ENCODE measurements around the gene LRRC8A. TPM values are rescaled to one million over a fixed set of nuclear protein-coding genes. Genes with fewer than 3 reads are reported as not detected.
A peak's percentile ranks its signal among the peaks of the same experiment; 100 is the strongest.

LRRC8A gene
- total and polyA plus RNA-seq, 2 experiments from 2014 or later: 35.6 to 37.9 TPM

DNA sequence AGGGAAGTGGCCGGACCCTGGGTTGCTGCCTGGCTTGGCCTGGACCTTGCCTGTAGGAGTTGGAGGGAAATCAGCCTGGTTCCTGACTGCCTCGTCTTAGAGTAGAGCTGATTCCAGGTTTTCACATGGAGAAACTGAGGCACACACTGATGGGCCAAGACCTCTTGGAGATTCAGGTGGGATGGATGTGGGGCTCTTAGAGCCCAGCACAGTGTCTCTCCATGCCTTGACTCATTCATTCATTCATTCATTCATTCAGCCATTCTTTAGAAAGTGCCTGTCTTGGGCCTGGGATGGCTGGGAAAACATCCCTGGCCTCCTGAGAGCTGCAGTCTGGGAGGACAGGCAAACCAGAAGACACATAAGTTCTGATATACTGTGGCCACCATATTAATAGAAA, 2.2 kb downstream of the LRRC8A start:
- no peak for TF ChIP-seq EZH2phosphoT487 (IDR thresholded peaks at IDR 0.05; ENCODE audit: insufficient read depth, low read depth)
- no peak for TF ChIP-seq EZH2 (IDR thresholded peaks at IDR 0.05; ENCODE audit: insufficient read depth, poor library complexity, severe bottlenecking)
- H3K79me2 ChIP-seq (ENCODE audit: insufficient read depth): peaks cover 86% of the 10 kb centered on the region
- H4K20me1 ChIP-seq (ENCODE audit: insufficient read depth): no peaks in the 10 kb centered on the region
- WGBS, 2 experiments (ENCODE audit: low coverage in 1 of 2, low lambda C conversion rate in 2 of 2, missing lambda C conversion rate in 2 of 2): 60 to 63% methylated on average over 2 of the region's 2 CpGs
- peaks cover 11% of the 10 kb centered on the region; the same call in 1 of the 2 replicates for H3K4me1 ChIP-seq (ENCODE audit: insufficient read depth)
- H2AFZ ChIP-seq: no peak overlapping the region
- H3F3A ChIP-seq (ENCODE audit: insufficient read depth): no peaks in the 10 kb centered on the region
- no peaks in the 10 kb centered on the region for H3K9me3 ChIP-seq (ENCODE audit: low read depth)
- DNase-seq: no peak
- peaks cover 5% of the 10 kb centered on the region; the same call in 1 of the 2 replicates for H3K36me3 ChIP-seq (ENCODE audit: low read depth)
- 0 out of 2 replicates have a peak overlapping the region, but pooled peaks have one; percentile 87 for H3K9ac ChIP-seq
- H3K4me3 ChIP-seq: 0 out of 2 replicates have a peak overlapping the region, but pooled peaks have one; percentile 88
- no peaks in the 10 kb centered on the region for H3K27me3 ChIP-seq (replicated peaks; ENCODE audit: insufficient read depth)
- H3K9me2 ChIP-seq (ENCODE audit: insufficient read depth): no peaks in the 10 kb centered on the region
- H3K4me2 ChIP-seq (ENCODE audit: unreplicated experiment): peak overlapping the region; percentile 88
- no peak overlapping the region for H3K27ac ChIP-seq
- in situ Hi-C loops (cut with MboI): no loop called here

GRCh38 chr9:128885376-128885775, 3.4 kb downstream of the LRRC8A start:
- no peak overlapping the region for H2AFZ ChIP-seq
- DNase-seq: no peak
- in situ Hi-C loops (cut with MboI): no loop called here
- H3F3A ChIP-seq (ENCODE audit: insufficient read depth): no peaks in the 10 kb centered on the region
- no peak overlapping the region for H3K4me3 ChIP-seq
- H3K27me3 ChIP-seq (replicated peaks; ENCODE audit: insufficient read depth): no peaks in the 10 kb centered on the region
- no peaks in the 10 kb centered on the region for H3K9me3 ChIP-seq (ENCODE audit: low read depth)
- TF ChIP-seq EZH2 (IDR thresholded peaks at IDR 0.05; ENCODE audit: insufficient read depth, poor library complexity, severe bottlenecking): no peak
- TF ChIP-seq EZH2phosphoT487 (IDR thresholded peaks at IDR 0.05; ENCODE audit: insufficient read depth, low read depth): no peak
- H3K4me2 ChIP-seq (ENCODE audit: unreplicated experiment): no peak overlapping the region
- H3K9ac ChIP-seq: no peak overlapping the region
- H4K20me1 ChIP-seq (ENCODE audit: insufficient read depth): no peaks in the 10 kb centered on the region
- 95 to 96% methylated on average over 6 to 8 of the region's 8 CpGs for WGBS, 2 experiments (ENCODE audit: low coverage in 1 of 2, low lambda C conversion rate in 2 of 2, missing lambda C conversion rate in 2 of 2)
- H3K4me1 ChIP-seq (ENCODE audit: insufficient read depth): peaks cover 14% of the 10 kb centered on the region; the same call in 1 of the 2 replicates
- peaks cover 5% of the 10 kb centered on the region; the same call in 1 of the 2 replicates for H3K36me3 ChIP-seq (ENCODE audit: low read depth)
- no peaks in the 10 kb centered on the region for H3K9me2 ChIP-seq (ENCODE audit: insufficient read depth)
- peaks cover 89% of the 10 kb centered on the region for H3K79me2 ChIP-seq (ENCODE audit: insufficient read depth)
- H3K27ac ChIP-seq: no peak overlapping the region

DNA sequence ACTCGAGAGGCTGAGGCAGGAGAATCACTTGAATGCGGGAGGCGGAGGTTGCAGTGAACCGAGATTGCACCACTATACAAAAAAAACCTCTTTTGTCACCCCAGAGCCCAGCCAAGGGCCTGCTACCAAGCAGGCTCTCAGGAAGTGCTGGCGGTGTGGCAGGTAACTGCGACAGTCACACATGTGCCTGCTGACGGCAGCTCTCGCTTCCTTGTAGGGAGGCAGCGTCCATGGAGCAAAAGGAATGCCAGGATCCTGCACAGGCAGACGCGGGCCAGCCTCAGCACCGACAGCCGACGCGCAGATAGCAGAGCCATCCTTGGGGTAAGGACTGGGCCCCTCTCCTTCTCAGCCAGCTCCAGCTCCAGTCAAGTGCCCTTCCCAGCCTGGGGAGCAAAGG, 3.9 kb downstream of the LRRC8A start:
- DNase-seq: no peak
- Histone ChIP-seq H3K9ac (no peak overlapping the region), H3F3A (ENCODE audit: insufficient read depth) (no peaks in the 10 kb centered on the region), H3K4me1 (ENCODE audit: insufficient read depth) (peaks cover 18% of the 10 kb centered on the region; the same call in 1 of the 2 replicates), H3K9me2 (ENCODE audit: insufficient read depth) (no peaks in the 10 kb centered on the region), H3K9me3 (ENCODE audit: low read depth) (no peaks in the 10 kb centered on the region), H4K20me1 (ENCODE audit: insufficient read depth) (no peaks in the 10 kb centered on the region), H3K4me2 (ENCODE audit: unreplicated experiment) (no peak overlapping the region), H3K4me3 (no peak overlapping the region), H3K27me3 (replicated peaks; ENCODE audit: insufficient read depth) (no peaks in the 10 kb centered on the region), H2AFZ (no peak overlapping the region), H3K36me3 (ENCODE audit: low read depth) (peaks cover 5% of the 10 kb centered on the region; the same call in 1 of the 2 replicates), H3K27ac (no peak overlapping the region), H3K79me2 (ENCODE audit: insufficient read depth) (peaks cover 89% of the 10 kb centered on the region)
- TF ChIP-seq EZH2phosphoT487 (IDR thresholded peaks at IDR 0.05; ENCODE audit: insufficient read depth, low read depth) (no peak), EZH2 (IDR thresholded peaks at IDR 0.05; ENCODE audit: insufficient read depth, poor library complexity, severe bottlenecking) (no peak)
- in situ Hi-C loops (cut with MboI): no loop called here
- 94% methylated on average over 15 of the region's 15 CpGs for WGBS, 2 experiments (ENCODE audit: low coverage in 1 of 2, low lambda C conversion rate in 2 of 2, missing lambda C conversion rate in 2 of 2)

DNA sequence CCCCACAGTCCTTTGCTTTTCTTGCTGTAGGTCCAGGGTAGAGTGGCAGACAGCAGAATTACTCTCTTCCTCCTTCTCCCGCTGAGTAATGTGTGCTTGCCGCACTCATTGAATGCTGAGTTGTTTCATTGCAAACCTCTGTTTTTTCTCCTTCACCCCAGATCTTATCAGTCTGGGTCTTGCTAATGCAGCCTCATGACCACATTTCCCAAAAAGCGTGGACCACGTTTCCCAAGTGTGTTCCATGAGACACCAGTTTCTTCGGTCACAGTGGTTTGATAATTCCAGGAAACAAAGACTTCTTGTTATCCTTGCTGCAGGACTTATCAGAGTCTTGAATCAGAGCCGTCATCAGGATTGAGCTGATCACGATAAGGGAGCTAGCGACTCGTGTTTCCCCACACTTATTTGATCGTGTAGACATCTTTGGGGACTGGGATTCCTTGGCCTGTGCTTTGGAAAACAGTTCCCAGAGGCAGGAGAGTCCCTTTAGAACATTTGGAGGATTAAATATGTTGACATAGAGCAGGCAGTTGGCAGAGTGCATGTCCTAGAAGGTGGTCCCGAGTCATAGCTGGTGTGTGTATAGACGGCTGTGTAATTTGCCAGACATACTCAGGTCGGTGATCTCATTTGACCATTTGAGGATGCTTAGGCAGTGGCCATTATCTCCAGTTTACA, 4.4 kb downstream of the LRRC8A start:
- no peak overlapping the region for H2AFZ ChIP-seq
- no peaks in the 10 kb centered on the region for H3K27me3 ChIP-seq (replicated peaks; ENCODE audit: insufficient read depth)
- no peak for TF ChIP-seq EZH2 (IDR thresholded peaks at IDR 0.05; ENCODE audit: insufficient read depth, poor library complexity, severe bottlenecking)
- no peak for TF ChIP-seq EZH2phosphoT487 (IDR thresholded peaks at IDR 0.05; ENCODE audit: insufficient read depth, low read depth)
- peak; percentile 36 for DNase-seq
- 63 to 66% methylated on average over 13 of the region's 13 CpGs for WGBS, 2 experiments (ENCODE audit: low coverage in 1 of 2, low lambda C conversion rate in 2 of 2, missing lambda C conversion rate in 2 of 2)
- H3K9ac ChIP-seq: no peak overlapping the region
- in situ Hi-C loops (cut with MboI): no loop called here
- no peaks in the 10 kb centered on the region for H3K9me3 ChIP-seq (ENCODE audit: low read depth)
- peak overlapping the region; percentile 38 for H3K27ac ChIP-seq
- no peaks in the 10 kb centered on the region for H4K20me1 ChIP-seq (ENCODE audit: insufficient read depth)
- no peaks in the 10 kb centered on the region for H3K9me2 ChIP-seq (ENCODE audit: insufficient read depth)
- peaks cover 19% of the 10 kb centered on the region; the same call in 1 of the 2 replicates for H3K4me1 ChIP-seq (ENCODE audit: insufficient read depth)
- H3K79me2 ChIP-seq (ENCODE audit: insufficient read depth): peaks cover 93% of the 10 kb centered on the region
- H3K4me3 ChIP-seq: no peak overlapping the region
- H3K4me2 ChIP-seq (ENCODE audit: unreplicated experiment): no peak overlapping the region
- H3K36me3 ChIP-seq (ENCODE audit: low read depth): peaks cover 5% of the 10 kb centered on the region; the same call in 1 of the 2 replicates
- no peaks in the 10 kb centered on the region for H3F3A ChIP-seq (ENCODE audit: insufficient read depth)
